Fibroblast of the aortic adventitia (primary cell): ENCODE measurements around the gene TRAP1. TPM values are rescaled to one million over a fixed set of nuclear protein-coding genes. Genes with fewer than 3 reads are reported as not detected.

Experiments
- DNase-seq: peaks from one replicate; pipeline ENCODE4 v3.0.0-alpha.2; 2010; ENCODE audit warnings: low read depth
- H3K4me3 ChIP-seq: 2 replicates; pipeline ENCODE4 v1.5.1; 2011; ENCODE audit warnings: low read depth, mild to moderate bottlenecking, control low read depth, low read length, moderate library complexity
- CTCF ChIP-seq: IDR thresholded peaks from 2 replicates; pipeline ENCODE4 v1.5.1; 2011; ENCODE audit warnings: mild to moderate bottlenecking, low read length, control low read depth, inconsistent platforms; ENCODE audit not compliant: insufficient read depth
- total RNA-seq: library from RNA; depleted of rRNA; stranded (reverse); fragments of >200 nt; gene quantifications from 2 replicates; pipeline ENCODE4 v1.2.3, GENCODE V29; 2012; ENCODE audit warnings: low replicate concordance

Gene TRAP1
- total RNA-seq, 1 donor: 66.0 TPM

- no peak for TF ChIP-seq CTCF
- DNase-seq: no peak
- H3K4me3 ChIP-seq: no peak overlapping the region
These were observed 64.7 kb downstream of the TRAP1 start for GRCh38 chr16:3652373-3653195.

- no peak for DNase-seq
- H3K4me3 ChIP-seq: no peak overlapping the region
- TF ChIP-seq CTCF: no peak
These were observed 65.6 kb downstream of the TRAP1 start for GRCh38 chr16:3651461-3652372.

- H3K4me3 ChIP-seq: no peak overlapping the region
- no peak for TF ChIP-seq CTCF
- no peak for DNase-seq
These were observed 66.6 kb downstream of the TRAP1 start for GRCh38 chr16:3650631-3651265.

GRCh38 chr16:3646348-3646920 is 70.9 kb downstream of the TRAP1 start:
- DNase-seq: no peak
- TF ChIP-seq CTCF: no peak
- no peak overlapping the region for H3K4me3 ChIP-seq

GRCh38 chr16:3645504-3646347 is 71.6 kb downstream of the TRAP1 start:
- no peak for DNase-seq
- no peak overlapping the region for H3K4me3 ChIP-seq
- TF ChIP-seq CTCF: no peak
